GM23338 (cell line): ENCODE results near the gene ARHGAP10. TPM values are rescaled to one million over a fixed set of nuclear protein-coding genes. Genes with fewer than 3 reads are reported as not detected.
"Not testable (repeated sequence)": the region's sequence is repeated elsewhere in the genome, so short reads cannot be mapped to it uniquely, and the experiment has no call there.

Source experiments
- ATAC-seq: fragments of 200-7000 bp; cut with Tn5 transposase; 3 replicates; pipeline ENCODE4 v1.9.1; 2020
- DNase-seq: peaks from one replicate; pipeline ENCODE4 v3.0.0-alpha.2; 2015; ENCODE audit warnings: low spot score
- H2AFZ ChIP-seq: fragments of 200-600 bp; sonication (generic); 2 replicates; pipeline ENCODE4 v1.8.0; 2016; ENCODE audit warnings: antibody characterized with exemption, mild to moderate bottlenecking, moderate library complexity
- H3F3A ChIP-seq: fragments of 200-600 bp; sonication (generic); replicated peaks from 2 replicates; pipeline ENCODE4 v1.8.0; 2017; ENCODE audit warnings: antibody characterized with exemption, mixed run types, low read depth
- H3K27ac ChIP-seq: fragments of 200-600 bp; sonication (generic); 2 replicates; pipeline ENCODE4 v1.6.1; 2016; ENCODE audit warnings: low read depth
- H3K27me3 ChIP-seq: fragments of 200-600 bp; sonication (generic); 2 replicates; pipeline ENCODE4 v1.8.0; 2016; ENCODE audit warnings: mild to moderate bottlenecking, mixed run types, moderate library complexity; ENCODE audit not compliant: insufficient read depth
- H3K36me3 ChIP-seq: fragments of 200-600 bp; sonication (generic); 2 replicates; pipeline ENCODE4 v1.8.0; 2016; ENCODE audit warnings: mild to moderate bottlenecking; ENCODE audit not compliant: insufficient read depth
- H3K4me1 ChIP-seq: fragments of 200-600 bp; sonication (generic); 2 replicates; pipeline ENCODE4 v1.8.0; 2016; ENCODE audit warnings: mild to moderate bottlenecking, moderate library complexity; ENCODE audit not compliant: insufficient read depth
- H3K4me2 ChIP-seq: fragments of 200-600 bp; sonication (generic); 2 replicates; pipeline ENCODE4 v1.7.1; 2017; ENCODE audit warnings: mixed run types
- H3K4me3 ChIP-seq: fragments of 200-600 bp; sonication (generic); 2 replicates; pipeline ENCODE4 v1.6.1; 2016; ENCODE audit warnings: mixed run types
- H3K79me2 ChIP-seq: fragments of 200-600 bp; sonication (generic); replicated peaks from 2 replicates; pipeline ENCODE4 v1.8.0; 2017; ENCODE audit warnings: mild to moderate bottlenecking; ENCODE audit not compliant: insufficient read depth
- H3K9me2 ChIP-seq: fragments of 200-600 bp; sonication (generic); 2 replicates; pipeline ENCODE4 v1.8.0; 2017; ENCODE audit not compliant: insufficient read depth
- H4K20me1 ChIP-seq: fragments of 200-600 bp; sonication (generic); replicated peaks from 2 replicates; pipeline ENCODE4 v1.8.0; 2017; ENCODE audit warnings: mild to moderate bottlenecking; ENCODE audit not compliant: insufficient read depth
- H3K27ac Mint-ChIP-seq: 2 replicates; pipeline ENCODE4 v1.8.0; 2020; ENCODE audit warnings: inconsistent platforms, mild to moderate bottlenecking, moderate library complexity, mixed read lengths
- H3K27me3 Mint-ChIP-seq: 3 replicates; pipeline ENCODE4 v1.8.0; 2022; ENCODE audit warnings: low read depth, mild to moderate bottlenecking, moderate library complexity, mixed read lengths, inconsistent platforms; ENCODE audit not compliant: insufficient read depth, poor library complexity
- H3K36me3 Mint-ChIP-seq: 3 replicates; pipeline ENCODE4 v1.8.0; 2021; ENCODE audit warnings: low read depth, mild to moderate bottlenecking, inconsistent platforms, moderate library complexity, mixed read lengths
- H3K4me1 Mint-ChIP-seq: 3 replicates; pipeline ENCODE4 v1.8.0; 2020; ENCODE audit warnings: mild to moderate bottlenecking, inconsistent platforms, mixed read lengths
- H3K4me3 Mint-ChIP-seq: 3 replicates; pipeline ENCODE4 v1.8.0; 2021; ENCODE audit warnings: moderate library complexity, mild to moderate bottlenecking, inconsistent platforms, mixed read lengths
- H3K9me3 Mint-ChIP-seq: 3 replicates; pipeline ENCODE4 v1.8.0; 2020; ENCODE audit warnings: moderate library complexity, mild to moderate bottlenecking, inconsistent platforms, mixed read lengths
- CREB1 ChIP-seq: fragments of 250-450 bp; sonication (Bioruptor Pico); IDR thresholded peaks from 2 replicates; pipeline ENCODE4 v1.5.0; 2020; ENCODE audit warnings: low read depth, mild to moderate bottlenecking, moderate library complexity
- EZH2 ChIP-seq: fragments of 200-600 bp; sonication (generic); IDR thresholded peaks from one replicate; pipeline ENCODE4 v1.8.0; 2017; ENCODE audit warnings: antibody characterized with exemption, mild to moderate bottlenecking, low read depth; ENCODE audit not compliant: unreplicated experiment
- EZH2phosphoT487 ChIP-seq: fragments of 200-600 bp; sonication (generic); IDR thresholded peaks from one replicate; pipeline ENCODE4 v1.8.1; 2018; ENCODE audit warnings: antibody characterized with exemption; ENCODE audit not compliant: unreplicated experiment
- JUNB ChIP-seq: IDR thresholded peaks from one replicate; pipeline ENCODE4 v1.6.1; 2016; ENCODE audit warnings: antibody characterized with exemption; ENCODE audit not compliant: unreplicated experiment
- POLR2AphosphoS5 ChIP-seq: IDR thresholded peaks from 2 replicates; pipeline ENCODE4 v1.6.1; 2016; ENCODE audit warnings: antibody characterized with exemption, low read depth
- STAT1 ChIP-seq: IDR thresholded peaks from one replicate; pipeline ENCODE4 v1.6.1; 2016; ENCODE audit warnings: antibody characterized with exemption; ENCODE audit not compliant: unreplicated experiment
- ZNF114 ChIP-seq: fragments of 250-450 bp; sonication (Bioruptor Pico); IDR thresholded peaks from 2 replicates; pipeline ENCODE4 v1.5.0; 2020; ENCODE audit warnings: mild to moderate bottlenecking, moderate library complexity
- polyA plus RNA-seq: library from polyadenylated mRNA; unstranded; fragments of >200 nt; fragmentation: Nextera tagmentation; extraction: Ambion mirVana; gene quantifications from 2 replicates; pipeline ENCODE4 v1.2.1, GENCODE V29; 2016
- total RNA-seq: library from RNA; depleted of rRNA; stranded (reverse); fragments of >200 nt; shearing (Covaris generic); gene quantifications from 2 replicates; pipeline ENCODE4 v1.2.3, GENCODE V29; 2014
- TF ChIP-seq, protein P1 (sequence below), 2 experiments: fragments of 200-600 bp in 1 of 2; sonication (generic) in 1 of 2; conservative IDR thresholded peaks; 2 replicates each; pipeline versions ENCODE4 v1.5.1 to v1.6.1; 2016 to 2017; ENCODE audit warnings: antibody characterized with exemption in 2 of 2, low read depth in 2 of 2, mild to moderate bottlenecking in 2 of 2, moderate library complexity in 1 of 2
- TF ChIP-seq, protein P2 (sequence below): IDR thresholded peaks from 2 replicates; pipeline ENCODE4 v1.6.1; 2016; ENCODE audit warnings: antibody characterized with exemption
- TF ChIP-seq, protein P3 (sequence below): fragments of 250-450 bp; sonication (Bioruptor Pico); IDR thresholded peaks from 2 replicates; pipeline ENCODE4 v1.5.0; 2020; ENCODE audit warnings: mild to moderate bottlenecking, moderate library complexity

The ARHGAP10 gene
- total and polyA plus RNA-seq, 2 experiments from 2014 or later: 5.1 to 6.3 TPM

DNA sequence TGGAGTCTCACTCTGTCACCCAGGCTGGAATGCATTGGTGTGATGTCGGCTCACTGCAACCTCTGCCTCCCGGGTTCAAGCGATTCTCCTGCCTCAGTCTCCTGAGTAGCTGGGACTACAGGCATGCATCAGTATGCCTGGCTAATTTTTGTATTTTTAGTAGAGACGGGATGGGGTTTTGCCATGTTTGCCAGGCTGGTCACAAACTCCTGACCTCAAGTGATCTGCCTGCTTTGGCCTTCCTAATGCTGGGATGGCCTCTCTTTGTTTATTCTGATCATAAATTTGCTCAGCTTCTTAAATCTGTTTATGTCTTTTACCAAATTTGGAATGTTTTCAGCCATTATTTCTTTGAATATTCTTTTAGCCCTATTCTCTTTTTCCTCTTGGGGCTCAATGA is 67.2 kb downstream of the ARHGAP10 start:
- H3K27ac ChIP-seq, H3K27me3 Mint-ChIP-seq, H2AFZ ChIP-seq, H3K4me1 ChIP-seq, H3K27me3 ChIP-seq, H3K9me3 Mint-ChIP-seq, H3K4me1 Mint-ChIP-seq, H3K36me3 Mint-ChIP-seq, H3K4me2 ChIP-seq, H3K79me2 ChIP-seq, H4K20me1 ChIP-seq, H3K4me3 ChIP-seq, ATAC-seq, DNase-seq, H3K27ac Mint-ChIP-seq, H3K36me3 ChIP-seq, H3K4me3 Mint-ChIP-seq, H3F3A ChIP-seq, H3K9me2 ChIP-seq: not testable (repeated sequence)

DNA sequence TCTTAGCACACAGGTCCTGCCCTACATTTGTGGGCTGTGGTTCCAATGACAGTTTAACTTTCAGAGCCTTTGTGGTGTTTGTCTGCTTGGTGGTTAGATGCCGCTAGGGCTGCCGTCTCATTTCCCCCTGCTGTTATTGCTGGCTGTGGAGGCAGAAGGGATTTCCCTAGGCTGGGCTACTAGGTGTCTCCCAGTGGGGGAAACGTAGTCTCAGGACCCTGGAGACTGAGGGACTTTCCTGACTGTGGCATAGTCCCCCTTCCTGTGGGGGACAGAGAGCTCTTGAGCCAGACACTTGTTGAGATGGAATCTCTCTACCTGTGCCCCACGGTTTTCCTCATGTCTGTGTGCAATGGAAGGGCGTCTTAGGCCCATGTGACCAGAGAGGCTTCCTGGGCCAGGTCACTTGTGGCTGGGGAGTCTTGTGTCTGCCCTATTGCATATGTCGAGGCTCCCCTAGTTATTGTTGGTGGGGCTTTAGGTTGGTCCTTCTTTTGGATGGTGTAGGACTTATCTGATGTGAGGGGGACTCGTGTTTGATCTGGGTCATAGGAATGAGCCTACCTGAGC is 68.2 kb downstream of the ARHGAP10 start:
- H2AFZ ChIP-seq: no peak overlapping the region
- H3K27me3 ChIP-seq: no peaks in the 10 kb centered on the region
- H3K4me3 Mint-ChIP-seq: no peak overlapping the region
- H3K9me3 Mint-ChIP-seq: no peaks in the 10 kb centered on the region
- no peak overlapping the region for H3K27ac Mint-ChIP-seq
- peaks cover 1% of the 10 kb centered on the region for H3K27me3 Mint-ChIP-seq
- DNase-seq: no peak
- no peaks in the 10 kb centered on the region for H3K4me1 ChIP-seq
- no peaks in the 10 kb centered on the region for H3K36me3 Mint-ChIP-seq
- H4K20me1 ChIP-seq: no peaks in the 10 kb centered on the region
- H3K4me3 ChIP-seq: no peak overlapping the region
- H3K36me3 ChIP-seq: no peaks in the 10 kb centered on the region
- H3K79me2 ChIP-seq: no peaks in the 10 kb centered on the region
- peaks cover 9% of the 10 kb centered on the region for H3K4me1 Mint-ChIP-seq
- ATAC-seq: peak; percentile 76
- H3K9me2 ChIP-seq: no peaks in the 10 kb centered on the region; the same call in 1 of the 2 replicates
- no peaks in the 10 kb centered on the region for H3F3A ChIP-seq
- no peak overlapping the region for H3K27ac ChIP-seq
- H3K4me2 ChIP-seq: no peak overlapping the region
- TF ChIP-seq STAT1 (no peak), CREB1 (no peak), POLR2AphosphoS5 (no peak), ZNF114 (no peak), EZH2phosphoT487 (no peak), EZH2 (no peak), JUNB (no peak)
- TF ChIP-seq, protein P1, sequence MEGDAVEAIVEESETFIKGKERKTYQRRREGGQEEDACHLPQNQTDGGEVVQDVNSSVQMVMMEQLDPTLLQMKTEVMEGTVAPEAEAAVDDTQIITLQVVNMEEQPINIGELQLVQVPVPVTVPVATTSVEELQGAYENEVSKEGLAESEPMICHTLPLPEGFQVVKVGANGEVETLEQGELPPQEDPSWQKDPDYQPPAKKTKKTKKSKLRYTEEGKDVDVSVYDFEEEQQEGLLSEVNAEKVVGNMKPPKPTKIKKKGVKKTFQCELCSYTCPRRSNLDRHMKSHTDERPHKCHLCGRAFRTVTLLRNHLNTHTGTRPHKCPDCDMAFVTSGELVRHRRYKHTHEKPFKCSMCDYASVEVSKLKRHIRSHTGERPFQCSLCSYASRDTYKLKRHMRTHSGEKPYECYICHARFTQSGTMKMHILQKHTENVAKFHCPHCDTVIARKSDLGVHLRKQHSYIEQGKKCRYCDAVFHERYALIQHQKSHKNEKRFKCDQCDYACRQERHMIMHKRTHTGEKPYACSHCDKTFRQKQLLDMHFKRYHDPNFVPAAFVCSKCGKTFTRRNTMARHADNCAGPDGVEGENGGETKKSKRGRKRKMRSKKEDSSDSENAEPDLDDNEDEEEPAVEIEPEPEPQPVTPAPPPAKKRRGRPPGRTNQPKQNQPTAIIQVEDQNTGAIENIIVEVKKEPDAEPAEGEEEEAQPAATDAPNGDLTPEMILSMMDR (conservative IDR thresholded peaks at IDR 0.05; ENCODE audit: low read depth in 2 of 2): no peak
- TF ChIP-seq, protein P2, sequence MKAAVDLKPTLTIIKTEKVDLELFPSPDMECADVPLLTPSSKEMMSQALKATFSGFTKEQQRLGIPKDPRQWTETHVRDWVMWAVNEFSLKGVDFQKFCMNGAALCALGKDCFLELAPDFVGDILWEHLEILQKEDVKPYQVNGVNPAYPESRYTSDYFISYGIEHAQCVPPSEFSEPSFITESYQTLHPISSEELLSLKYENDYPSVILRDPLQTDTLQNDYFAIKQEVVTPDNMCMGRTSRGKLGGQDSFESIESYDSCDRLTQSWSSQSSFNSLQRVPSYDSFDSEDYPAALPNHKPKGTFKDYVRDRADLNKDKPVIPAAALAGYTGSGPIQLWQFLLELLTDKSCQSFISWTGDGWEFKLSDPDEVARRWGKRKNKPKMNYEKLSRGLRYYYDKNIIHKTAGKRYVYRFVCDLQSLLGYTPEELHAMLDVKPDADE: no peak
- TF ChIP-seq, protein P3, sequence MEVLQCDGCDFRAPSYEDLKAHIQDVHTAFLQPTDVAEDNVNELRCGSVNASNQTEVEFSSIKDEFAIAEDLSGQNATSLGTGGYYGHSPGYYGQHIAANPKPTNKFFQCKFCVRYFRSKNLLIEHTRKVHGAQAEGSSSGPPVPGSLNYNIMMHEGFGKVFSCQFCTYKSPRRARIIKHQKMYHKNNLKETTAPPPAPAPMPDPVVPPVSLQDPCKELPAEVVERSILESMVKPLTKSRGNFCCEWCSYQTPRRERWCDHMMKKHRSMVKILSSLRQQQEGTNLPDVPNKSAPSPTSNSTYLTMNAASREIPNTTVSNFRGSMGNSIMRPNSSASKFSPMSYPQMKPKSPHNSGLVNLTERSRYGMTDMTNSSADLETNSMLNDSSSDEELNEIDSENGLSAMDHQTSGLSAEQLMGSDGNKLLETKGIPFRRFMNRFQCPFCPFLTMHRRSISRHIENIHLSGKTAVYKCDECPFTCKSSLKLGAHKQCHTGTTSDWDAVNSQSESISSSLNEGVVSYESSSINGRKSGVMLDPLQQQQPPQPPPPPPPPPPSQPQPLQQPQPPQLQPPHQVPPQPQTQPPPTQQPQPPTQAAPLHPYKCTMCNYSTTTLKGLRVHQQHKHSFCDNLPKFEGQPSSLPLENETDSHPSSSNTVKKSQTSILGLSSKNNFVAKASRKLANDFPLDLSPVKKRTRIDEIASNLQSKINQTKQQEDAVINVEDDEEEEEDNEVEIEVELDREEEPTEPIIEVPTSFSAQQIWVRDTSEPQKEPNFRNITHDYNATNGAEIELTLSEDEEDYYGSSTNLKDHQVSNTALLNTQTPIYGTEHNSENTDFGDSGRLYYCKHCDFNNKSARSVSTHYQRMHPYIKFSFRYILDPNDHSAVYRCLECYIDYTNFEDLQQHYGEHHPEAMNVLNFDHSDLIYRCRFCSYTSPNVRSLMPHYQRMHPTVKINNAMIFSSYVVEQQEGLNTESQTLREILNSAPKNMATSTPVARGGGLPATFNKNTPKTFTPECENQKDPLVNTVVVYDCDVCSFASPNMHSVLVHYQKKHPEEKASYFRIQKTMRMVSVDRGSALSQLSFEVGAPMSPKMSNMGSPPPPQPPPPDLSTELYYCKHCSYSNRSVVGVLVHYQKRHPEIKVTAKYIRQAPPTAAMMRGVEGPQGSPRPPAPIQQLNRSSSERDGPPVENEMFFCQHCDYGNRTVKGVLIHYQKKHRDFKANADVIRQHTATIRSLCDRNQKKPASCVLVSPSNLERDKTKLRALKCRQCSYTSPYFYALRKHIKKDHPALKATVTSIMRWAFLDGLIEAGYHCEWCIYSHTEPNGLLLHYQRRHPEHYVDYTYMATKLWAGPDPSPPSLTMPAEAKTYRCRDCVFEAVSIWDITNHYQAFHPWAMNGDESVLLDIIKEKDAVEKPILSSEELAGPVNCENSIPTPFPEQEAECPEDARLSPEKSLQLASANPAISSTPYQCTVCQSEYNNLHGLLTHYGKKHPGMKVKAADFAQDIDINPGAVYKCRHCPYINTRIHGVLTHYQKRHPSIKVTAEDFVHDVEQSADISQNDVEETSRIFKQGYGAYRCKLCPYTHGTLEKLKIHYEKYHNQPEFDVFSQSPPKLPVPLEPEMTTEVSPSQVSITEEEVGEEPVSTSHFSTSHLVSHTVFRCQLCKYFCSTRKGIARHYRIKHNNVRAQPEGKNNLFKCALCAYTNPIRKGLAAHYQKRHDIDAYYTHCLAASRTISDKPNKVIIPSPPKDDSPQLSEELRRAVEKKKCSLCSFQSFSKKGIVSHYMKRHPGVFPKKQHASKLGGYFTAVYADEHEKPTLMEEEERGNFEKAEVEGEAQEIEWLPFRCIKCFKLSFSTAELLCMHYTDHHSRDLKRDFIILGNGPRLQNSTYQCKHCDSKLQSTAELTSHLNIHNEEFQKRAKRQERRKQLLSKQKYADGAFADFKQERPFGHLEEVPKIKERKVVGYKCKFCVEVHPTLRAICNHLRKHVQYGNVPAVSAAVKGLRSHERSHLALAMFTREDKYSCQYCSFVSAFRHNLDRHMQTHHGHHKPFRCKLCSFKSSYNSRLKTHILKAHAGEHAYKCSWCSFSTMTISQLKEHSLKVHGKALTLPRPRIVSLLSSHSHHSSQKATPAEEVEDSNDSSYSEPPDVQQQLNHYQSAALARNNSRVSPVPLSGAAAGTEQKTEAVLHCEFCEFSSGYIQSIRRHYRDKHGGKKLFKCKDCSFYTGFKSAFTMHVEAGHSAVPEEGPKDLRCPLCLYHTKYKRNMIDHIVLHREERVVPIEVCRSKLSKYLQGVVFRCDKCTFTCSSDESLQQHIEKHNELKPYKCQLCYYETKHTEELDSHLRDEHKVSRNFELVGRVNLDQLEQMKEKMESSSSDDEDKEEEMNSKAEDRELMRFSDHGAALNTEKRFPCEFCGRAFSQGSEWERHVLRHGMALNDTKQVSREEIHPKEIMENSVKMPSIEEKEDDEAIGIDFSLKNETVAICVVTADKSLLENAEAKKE (CRISPR knock-in tag): no peak
